ENCODE data around the gene LCE7A. TPM values are rescaled to one million over a fixed set of nuclear protein-coding genes. Genes with fewer than 3 reads are reported as not detected.

Gene LCE7A
- total RNA-seq, 1 experiment from 2014 or later, result not detected

- no peak for DNase-seq
- Histone ChIP-seq H3K9me3 (no peaks in the 10 kb centered on the region), H3K4me3 (no peak overlapping the region), H3K36me3 (no peaks in the 10 kb centered on the region), H3K27me3 (no peaks in the 10 kb centered on the region)
These were observed 11.9 kb downstream of the LCE7A start for GRCh38 chr1:152871731-152872126.

GRCh38 chr1:152873495-152873894 lies 13.7 kb downstream of the LCE7A start:
- H3K27me3 ChIP-seq, result no peaks in the 10 kb centered on the region
- no peak for DNase-seq
- H3K9me3 ChIP-seq, result no peaks in the 10 kb centered on the region
- no peak overlapping the region for H3K4me3 ChIP-seq
- no peaks in the 10 kb centered on the region for H3K36me3 ChIP-seq

GRCh38 chr1:152876827-152877226 lies 17.0 kb downstream of the LCE7A start:
- no peaks in the 10 kb centered on the region for H3K36me3 ChIP-seq
- no peaks in the 10 kb centered on the region for H3K27me3 ChIP-seq
- H3K9me3 ChIP-seq, result no peaks in the 10 kb centered on the region
- no peak for DNase-seq
- no peak overlapping the region for H3K4me3 ChIP-seq

DNA sequence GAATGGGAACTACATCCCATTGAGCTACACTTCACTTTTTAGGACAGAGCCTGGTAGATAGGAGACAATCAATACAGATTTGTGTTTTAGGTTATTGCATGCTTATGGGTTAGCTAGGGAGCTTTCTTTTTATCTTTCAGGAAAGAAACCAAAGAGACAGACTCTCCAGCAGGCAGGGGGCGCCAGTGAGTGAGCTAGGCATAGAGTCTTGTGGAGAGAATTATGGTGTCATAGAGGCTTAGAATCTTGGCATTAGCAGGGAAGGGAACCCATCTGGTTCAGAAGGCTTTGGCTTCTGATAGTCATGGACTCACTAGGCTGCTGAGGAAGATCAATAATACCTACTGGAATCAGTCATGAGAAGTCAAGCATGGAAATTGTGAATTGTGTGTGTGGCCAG lies 18.2 kb downstream of the LCE7A start, which contains the start of gene SMCP:
TSS of gene SMCP (plus strand) at position 281 of the 400 bp plus-strand sequence. CDS start 6,101 bp downstream, outside the sequence.
- Histone ChIP-seq H3K36me3 (no peaks in the 10 kb centered on the region), H3K9me3 (no peaks in the 10 kb centered on the region), H3K4me3 (no peak within 1 kb of the TSS), H3K27me3 (no peaks in the 10 kb centered on the region)
- DNase-seq, result no peak

DNA sequence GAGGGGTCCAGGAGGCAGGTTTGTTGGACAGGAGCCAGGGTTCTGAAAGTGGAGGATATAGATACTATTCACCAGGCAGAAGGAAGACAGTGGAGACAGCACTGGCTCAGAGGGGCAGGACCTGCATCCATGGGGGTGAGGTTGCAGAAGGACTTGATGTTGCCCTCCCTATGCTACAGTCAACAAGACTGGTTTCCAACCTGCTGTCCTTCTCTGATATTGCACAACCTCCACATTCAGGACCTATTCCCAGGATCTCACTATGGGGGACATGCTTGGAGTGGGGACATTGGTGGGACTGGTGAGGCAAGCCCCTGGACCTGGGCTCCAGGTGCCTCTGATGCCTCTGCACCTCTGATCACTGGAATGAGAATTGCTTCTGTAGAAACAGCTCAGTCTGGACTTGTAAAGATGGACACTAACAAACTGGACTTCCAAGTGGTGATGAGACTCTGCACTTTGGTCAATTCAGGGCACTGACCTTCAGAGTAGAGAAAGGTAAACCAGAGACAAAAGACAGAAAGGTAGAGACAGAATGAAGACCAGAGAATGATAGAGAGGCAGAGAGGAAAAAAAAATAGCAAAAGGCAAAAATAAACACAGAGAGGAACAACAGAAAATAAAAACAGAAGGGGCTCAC lies 19.9 kb downstream of the LCE7A start:
- no peaks in the 10 kb centered on the region for H3K9me3 ChIP-seq
- no peak overlapping the region for H3K4me3 ChIP-seq
- DNase-seq, result no peak
- no peaks in the 10 kb centered on the region for H3K36me3 ChIP-seq
- H3K27me3 ChIP-seq, result no peaks in the 10 kb centered on the region

GRCh38 chr1:152880316-152880715 lies 20.5 kb downstream of the LCE7A start:
- DNase-seq, result no peak
- no peaks in the 10 kb centered on the region for H3K36me3 ChIP-seq
- H3K4me3 ChIP-seq, result no peak overlapping the region
- no peaks in the 10 kb centered on the region for H3K27me3 ChIP-seq
- no peaks in the 10 kb centered on the region for H3K9me3 ChIP-seq

GRCh38 chr1:152880907-152881306 lies 21.1 kb downstream of the LCE7A start:
- Histone ChIP-seq H3K9me3 (no peaks in the 10 kb centered on the region), H3K27me3 (no peaks in the 10 kb centered on the region), H3K36me3 (no peaks in the 10 kb centered on the region), H3K4me3 (no peak overlapping the region)
- no peak for DNase-seq

- no peak for DNase-seq
These were observed 24.3 kb downstream of the LCE7A start for GRCh38 chr1:152884085-152884484.

GRCh38 chr1:152884506-152884905 lies 24.7 kb downstream of the LCE7A start:
- H3K4me3 ChIP-seq, result no peak overlapping the region
- DNase-seq, result no peak
- no peaks in the 10 kb centered on the region for H3K9me3 ChIP-seq
- no peaks in the 10 kb centered on the region for H3K27me3 ChIP-seq
- H3K36me3 ChIP-seq, result no peaks in the 10 kb centered on the region

More at GRCh38 chr1:152884085-152884484, 24.3 kb downstream of the LCE7A start:
- no peaks in the 10 kb centered on the region for H3K36me3 ChIP-seq
- H3K9me3 ChIP-seq, result no peaks in the 10 kb centered on the region
- no peaks in the 10 kb centered on the region for H3K27me3 ChIP-seq
- H3K4me3 ChIP-seq, result no peak overlapping the region

DNA sequence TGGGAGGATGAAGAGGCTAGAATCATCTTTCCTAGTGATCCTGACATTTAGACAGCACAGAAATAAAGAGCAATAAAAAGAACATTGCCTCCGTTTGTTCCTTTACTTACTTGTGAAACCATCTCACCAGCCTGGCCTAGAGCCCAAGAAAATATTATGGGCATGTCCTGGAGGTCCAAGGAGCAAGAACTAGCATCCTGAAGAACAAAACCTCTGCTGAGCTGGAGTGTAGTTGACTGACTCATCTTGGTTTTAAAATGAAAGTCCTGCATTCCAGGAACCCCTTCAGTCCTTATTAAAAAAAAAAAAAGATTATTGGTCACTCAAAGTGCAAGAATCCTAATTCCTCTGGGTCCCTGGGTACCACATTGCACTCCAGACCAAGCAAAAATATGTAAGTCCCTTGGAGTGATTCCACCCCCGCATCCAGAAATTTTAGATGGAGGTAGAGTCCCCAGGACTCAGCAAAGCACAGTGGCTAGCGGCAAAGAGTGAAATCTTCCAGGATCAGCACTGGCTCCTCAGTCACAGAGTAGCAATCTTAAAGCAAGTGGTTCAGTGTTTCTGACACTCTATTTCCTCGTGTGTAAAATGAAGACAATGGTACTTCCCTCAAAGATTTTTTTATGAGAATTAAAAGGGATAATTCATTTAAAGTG lies 25.3 kb downstream of the LCE7A start:
- peak; percentile 66 for DNase-seq

GRCh38 chr1:152886085-152886484 lies 26.3 kb downstream of the LCE7A start:
- DNase-seq, result peak; percentile 39
- H3K4me3 ChIP-seq, result no peak overlapping the region
- no peaks in the 10 kb centered on the region for H3K9me3 ChIP-seq
- no peaks in the 10 kb centered on the region for H3K27me3 ChIP-seq
- no peaks in the 10 kb centered on the region for H3K36me3 ChIP-seq

More for the DNA sequence above, 25.3 kb downstream of the LCE7A start:
- H3K27me3 ChIP-seq, result no peaks in the 10 kb centered on the region
- no peaks in the 10 kb centered on the region for H3K36me3 ChIP-seq
- no peak overlapping the region; the same call in 1 of the 2 replicates for H3K4me3 ChIP-seq
- H3K9me3 ChIP-seq, result no peaks in the 10 kb centered on the region

DNA sequence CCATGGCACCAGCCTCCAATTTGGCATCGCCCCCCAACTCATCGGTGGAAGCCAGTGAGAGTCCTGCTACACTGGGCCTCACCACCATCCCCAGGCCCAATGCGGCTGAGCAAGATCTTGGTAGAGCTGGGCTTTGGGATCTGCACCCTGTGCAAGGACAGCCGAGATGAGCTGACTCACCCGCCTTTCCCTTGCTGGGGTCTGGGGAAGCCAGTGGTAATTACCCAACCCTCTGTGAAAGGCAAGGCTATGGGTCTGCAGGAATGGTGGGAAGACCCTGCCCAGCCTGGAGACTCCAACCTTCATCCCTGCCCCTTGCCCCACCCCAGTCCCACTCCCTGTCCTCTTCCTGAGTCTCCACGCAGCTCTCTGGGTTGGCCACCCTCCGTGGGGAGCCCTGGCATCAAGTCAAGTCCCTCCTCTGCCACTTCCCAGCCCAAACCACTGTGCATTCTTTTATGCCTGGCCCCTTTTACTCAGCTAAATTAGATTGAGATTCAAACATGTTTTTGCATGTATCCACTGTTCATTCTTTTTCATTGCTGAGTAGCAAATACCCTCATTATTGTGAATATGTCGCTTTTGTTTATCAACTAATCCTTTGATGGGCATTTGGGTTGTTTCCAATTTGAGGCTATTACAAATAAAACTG lies 27.1 kb downstream of the LCE7A start:
- peak; percentile 40 for DNase-seq
- no peaks in the 10 kb centered on the region for H3K9me3 ChIP-seq
- no peaks in the 10 kb centered on the region for H3K36me3 ChIP-seq
- H3K4me3 ChIP-seq, result no peak overlapping the region
- no peaks in the 10 kb centered on the region for H3K27me3 ChIP-seq

GRCh38 chr1:152888126-152888525 lies 28.3 kb downstream of the LCE7A start:
- no peaks in the 10 kb centered on the region for H3K27me3 ChIP-seq
- H3K9me3 ChIP-seq, result no peaks in the 10 kb centered on the region
- no peak overlapping the region for H3K4me3 ChIP-seq
- no peak for DNase-seq
- no peaks in the 10 kb centered on the region for H3K36me3 ChIP-seq

GRCh38 chr1:152899027-152899426 lies 39.2 kb downstream of the LCE7A start:
- no peak for DNase-seq
- H3K9me3 ChIP-seq, result no peaks in the 10 kb centered on the region
- no peaks in the 10 kb centered on the region for H3K27me3 ChIP-seq
- H3K4me3 ChIP-seq, result no peak overlapping the region
- H3K36me3 ChIP-seq, result no peaks in the 10 kb centered on the region

GRCh38 chr1:152899883-152900282 lies 40.1 kb downstream of the LCE7A start:
- no peaks in the 10 kb centered on the region for H3K36me3 ChIP-seq
- no peak overlapping the region for H3K4me3 ChIP-seq
- DNase-seq, result no peak
- no peaks in the 10 kb centered on the region for H3K27me3 ChIP-seq
- H3K9me3 ChIP-seq, result no peaks in the 10 kb centered on the region

- H3K9me3 ChIP-seq, result no peaks in the 10 kb centered on the region
- H3K27me3 ChIP-seq, result no peaks in the 10 kb centered on the region
- DNase-seq, result no peak
- no peaks in the 10 kb centered on the region for H3K36me3 ChIP-seq
- no peak overlapping the region for H3K4me3 ChIP-seq
These were observed 41.8 kb downstream of the LCE7A start for GRCh38 chr1:152901631-152902030.

DNA sequence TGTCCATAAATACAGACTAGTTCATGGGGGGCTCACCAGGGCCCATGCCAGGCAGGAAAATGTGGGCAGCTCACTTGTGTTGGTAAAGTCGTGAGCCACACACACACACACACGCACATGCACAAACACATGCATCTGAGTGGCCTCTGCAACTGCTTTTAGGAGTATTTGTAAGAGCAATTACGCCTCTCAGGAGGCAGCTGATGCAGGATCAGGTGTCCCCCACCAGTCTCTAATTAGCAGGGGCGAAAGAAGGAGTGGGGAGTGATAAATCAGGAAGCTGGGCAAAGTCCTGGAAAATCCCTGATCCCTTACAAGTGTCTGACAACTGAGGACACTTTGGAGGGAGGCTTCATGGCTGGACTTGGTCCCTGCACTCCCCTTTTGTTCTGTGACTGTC lies 42.8 kb downstream of the LCE7A start:
- Histone ChIP-seq H3K27me3 (no peaks in the 10 kb centered on the region), H3K4me3 (no peak overlapping the region), H3K36me3 (no peaks in the 10 kb centered on the region), H3K9me3 (no peaks in the 10 kb centered on the region)
- no peak for DNase-seq

All from MG63 (cell line).